NCI-H187 treated with DMSO at 0.1 percent for 48 hours (cell line): ENCODE measurements around the gene SRSF5.

ENCODE experiments used
- DNase-seq: peaks from one replicate; lab custom pipeline; 2025; lab: John Stamatoyannopoulos, UW

Gene SRSF5

GRCh38 chr14:69770559-69770958 is 3.6 kb downstream of the SRSF5 start:
- no peak for DNase-seq

- no peak for DNase-seq
Measured at GRCh38 chr14:69771136-69771535, 4.2 kb downstream of the SRSF5 start.

GRCh38 chr14:69772082-69773017 is 5.4 kb downstream of the SRSF5 start:
- no peak for DNase-seq

GRCh38 chr14:69773571-69774276 is 6.8 kb downstream of the SRSF5 start:
- no peak for DNase-seq

- no peak for DNase-seq
Measured at GRCh38 chr14:69775012-69775411, 8.1 kb downstream of the SRSF5 start.

- no peak for DNase-seq
Measured at GRCh38 chr14:69776875-69777453, 10.0 kb downstream of the SRSF5 start.

GRCh38 chr14:69779088-69779487 is 12.1 kb downstream of the SRSF5 start:
- DNase-seq, result no peak

- DNase-seq, result no peak
Measured at GRCh38 chr14:69780092-69780491, 13.2 kb downstream of the SRSF5 start.

- no peak for DNase-seq
Measured at GRCh38 chr14:69780952-69781351, 14.0 kb downstream of the SRSF5 start.

GRCh38 chr14:69784942-69785341 is 18.0 kb downstream of the SRSF5 start:
- DNase-seq, result no peak

GRCh38 chr14:69786603-69787002 is 19.7 kb downstream of the SRSF5 start:
- DNase-seq, result no peak

- no peak for DNase-seq
Measured at GRCh38 chr14:69789118-69789640, 22.2 kb downstream of the SRSF5 start.

- DNase-seq, result no peak
Measured at GRCh38 chr14:69792887-69793421, 26.0 kb downstream of the SRSF5 start.

- no peak for DNase-seq
Measured at GRCh38 chr14:69794791-69795190, 27.8 kb downstream of the SRSF5 start.

- no peak for DNase-seq
Measured at GRCh38 chr14:69795691-69796090, 28.7 kb downstream of the SRSF5 start.

- DNase-seq, result no peak
Measured at GRCh38 chr14:69796797-69797500, 30.0 kb downstream of the SRSF5 start, which contains the start of gene SLC10A1. SLC10A1 (minus strand) TSS chr14:69797241; CDS start chr14:69797155, 86 bp downstream.

- DNase-seq, result no peak
Measured at GRCh38 chr14:69797573-69798338, 30.8 kb downstream of the SRSF5 start.

GRCh38 chr14:69798339-69798735 is 31.4 kb downstream of the SRSF5 start:
- DNase-seq, result no peak

GRCh38 chr14:69803753-69804152 is 36.8 kb downstream of the SRSF5 start:
- DNase-seq, result no peak

- no peak for DNase-seq
Measured at GRCh38 chr14:69804902-69805301, 38.0 kb downstream of the SRSF5 start.

GRCh38 chr14:69807192-69807591 is 40.2 kb downstream of the SRSF5 start:
- DNase-seq, result no peak
